Measurements from ENCODE around the gene E2F3. TPM values are rescaled to one million over a fixed set of nuclear protein-coding genes. Genes with fewer than 3 reads are reported as not detected.

The E2F3 gene
- total RNA-seq, 1 experiment from 2014 or later: 30.2 TPM

- TF ChIP-seq STAT6 (CRISPR knock-in tag; conservative IDR thresholded peaks at IDR 0.05; ENCODE audit: low read depth) (no peak), KAT7 (CRISPR knock-in tag; IDR thresholded peaks at IDR 0.05; ENCODE audit: borderline replicate concordance) (no peak), PRDM15 (CRISPR knock-in tag; IDR thresholded peaks at IDR 0.05) (no peak), RELA (CRISPR knock-in tag; IDR thresholded peaks at IDR 0.05; ENCODE audit: borderline replicate concordance) (peak; percentile 82; the same call in 1 of the 2 replicates), SOX15 (CRISPR knock-in tag; IDR thresholded peaks at IDR 0.05) (no peak), RORB (CRISPR knock-in tag; IDR thresholded peaks at IDR 0.05) (no peak), ESRRA (CRISPR knock-in tag; IDR thresholded peaks at IDR 0.05; ENCODE audit: borderline replicate concordance) (peak; percentile 8; the same call in 1 of the 2 replicates), GABPB1 (CRISPR knock-in tag; IDR thresholded peaks at IDR 0.05) (peak; percentile 87), USF2 (CRISPR knock-in tag; IDR thresholded peaks at IDR 0.05) (no peak), E2F1 (CRISPR knock-in tag; IDR thresholded peaks at IDR 0.05) (peak; percentile 92), USF1 (CRISPR knock-in tag; IDR thresholded peaks at IDR 0.05) (peak; percentile 75), ATF3 (CRISPR knock-in tag; conservative IDR thresholded peaks at IDR 0.05) (no peak), TCF7 (CRISPR knock-in tag; IDR thresholded peaks at IDR 0.05; ENCODE audit: low read depth) (peak; percentile 83; the same call in 1 of the 2 replicates), E2F5 (CRISPR knock-in tag; IDR thresholded peaks at IDR 0.05) (peak; percentile 99), ZNF121 (CRISPR knock-in tag; IDR thresholded peaks at IDR 0.05) (no peak), JAZF1 (CRISPR knock-in tag; IDR thresholded peaks at IDR 0.05) (no peak), ZNF263 (CRISPR knock-in tag; IDR thresholded peaks at IDR 0.05; ENCODE audit: low read depth) (no peak; the same call in 1 of the 2 replicates), IRF1 (CRISPR knock-in tag; IDR thresholded peaks at IDR 0.05) (no peak), FOXP4 (CRISPR knock-in tag; IDR thresholded peaks at IDR 0.05) (peak; percentile 91), TEAD1 (CRISPR knock-in tag; IDR thresholded peaks at IDR 0.05) (peak; percentile 95), MXD4 (CRISPR knock-in tag; IDR thresholded peaks at IDR 0.05; ENCODE audit: borderline replicate concordance) (no peak), CBFB (CRISPR knock-in tag; IDR thresholded peaks at IDR 0.05; ENCODE audit: low read depth) (no peak), ZMAT4 (CRISPR knock-in tag; IDR thresholded peaks at IDR 0.05) (peak; percentile 67; the same call in 1 of the 2 replicates), JUN (CRISPR knock-in tag; IDR thresholded peaks at IDR 0.05) (peak; percentile 71; the same call in 1 of the 2 replicates)
These were observed at the start of gene E2F3 (continued) for GRCh38 chr6:20401205-20402091.

All from WTC11 (cell line).